ENCODE data around the gene NFIA.

NFIA gene

DNA sequence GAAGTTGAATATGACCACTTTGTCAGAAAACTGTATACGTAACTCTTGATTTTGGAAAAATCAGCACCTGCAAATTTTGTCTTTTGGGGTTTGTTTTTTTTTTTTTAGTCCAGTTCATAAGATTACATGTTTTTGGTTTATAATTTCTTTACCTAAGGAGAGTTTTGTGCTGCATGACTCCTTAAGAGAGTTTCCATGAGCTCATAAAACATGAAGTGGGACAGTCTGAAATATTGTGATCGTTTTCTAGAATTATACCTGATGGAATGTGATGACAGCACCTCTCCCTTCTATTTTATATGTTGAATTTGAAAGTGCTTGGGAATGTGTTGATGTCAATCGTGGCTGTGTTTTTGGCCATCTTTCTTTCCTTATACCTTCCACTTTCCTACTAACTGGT is 158.5 kb downstream of the NFIA start:
- DNase-seq = no peak

DNA sequence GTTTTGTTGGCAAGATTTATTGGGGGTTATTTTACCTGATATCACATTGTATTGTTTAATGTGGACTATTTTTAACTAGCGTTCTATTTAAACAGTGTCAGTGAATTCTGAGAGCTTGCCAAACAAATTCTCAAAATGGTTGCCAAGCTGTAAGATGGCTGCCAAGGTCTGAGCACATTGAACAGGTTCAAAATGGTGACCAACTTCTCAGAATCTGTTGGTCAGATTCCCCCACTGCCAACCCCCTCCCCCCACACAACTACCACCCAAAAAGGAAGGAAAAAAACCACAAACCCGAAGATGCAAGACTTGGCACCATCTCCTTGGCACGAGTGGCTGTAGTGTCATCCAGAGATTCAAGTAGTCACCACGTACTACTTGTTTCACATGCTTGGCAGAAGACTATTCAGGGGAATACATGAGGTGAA is 159.1 kb downstream of the NFIA start:
- peak in 17 of 51 donors; percentile 3 to 55 (median 28) for DNase-seq

DNA sequence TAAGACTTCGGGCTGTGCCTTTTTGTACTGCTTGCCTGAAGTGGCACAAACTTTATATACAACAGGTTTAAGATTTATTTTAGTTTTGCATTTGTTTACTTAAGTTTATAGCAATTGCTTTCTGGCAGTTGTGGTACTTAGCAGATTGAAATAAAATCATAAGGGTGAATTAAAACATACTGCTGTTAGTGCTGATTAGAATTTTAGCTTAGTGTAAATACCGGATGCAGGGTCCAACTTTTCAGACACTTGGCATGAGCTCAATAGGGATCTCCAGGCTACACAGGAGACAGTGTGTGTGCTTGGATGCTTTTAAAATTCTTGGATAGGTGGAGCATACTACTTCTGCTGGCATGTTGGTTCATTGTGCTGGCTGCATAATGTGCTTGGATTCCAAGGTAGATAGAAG is 159.6 kb downstream of the NFIA start:
- DNase-seq = no peak

DNA sequence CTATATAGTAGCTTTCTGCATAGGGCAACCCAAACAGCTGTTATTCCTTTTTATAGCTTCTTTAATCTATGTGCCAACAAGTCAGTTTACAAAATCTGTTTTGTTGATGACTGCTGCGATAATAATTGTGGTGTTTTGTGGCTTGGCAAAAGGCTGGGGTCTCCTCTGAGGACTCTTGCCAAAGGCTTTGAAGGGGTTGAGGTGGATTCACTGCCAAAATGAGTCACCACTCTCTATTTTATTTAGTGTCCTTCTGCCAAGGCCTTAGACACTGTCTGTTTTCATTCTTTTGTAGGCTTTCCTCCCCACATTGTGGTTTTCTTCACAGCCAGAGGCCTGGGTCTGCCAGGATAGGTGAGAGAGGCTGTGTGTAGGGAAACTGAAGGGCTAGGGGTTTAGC is 161.8 kb downstream of the NFIA start:
- DNase-seq = peak in 8 of 51 donors; percentile 14 to 64 (median 25)

DNA sequence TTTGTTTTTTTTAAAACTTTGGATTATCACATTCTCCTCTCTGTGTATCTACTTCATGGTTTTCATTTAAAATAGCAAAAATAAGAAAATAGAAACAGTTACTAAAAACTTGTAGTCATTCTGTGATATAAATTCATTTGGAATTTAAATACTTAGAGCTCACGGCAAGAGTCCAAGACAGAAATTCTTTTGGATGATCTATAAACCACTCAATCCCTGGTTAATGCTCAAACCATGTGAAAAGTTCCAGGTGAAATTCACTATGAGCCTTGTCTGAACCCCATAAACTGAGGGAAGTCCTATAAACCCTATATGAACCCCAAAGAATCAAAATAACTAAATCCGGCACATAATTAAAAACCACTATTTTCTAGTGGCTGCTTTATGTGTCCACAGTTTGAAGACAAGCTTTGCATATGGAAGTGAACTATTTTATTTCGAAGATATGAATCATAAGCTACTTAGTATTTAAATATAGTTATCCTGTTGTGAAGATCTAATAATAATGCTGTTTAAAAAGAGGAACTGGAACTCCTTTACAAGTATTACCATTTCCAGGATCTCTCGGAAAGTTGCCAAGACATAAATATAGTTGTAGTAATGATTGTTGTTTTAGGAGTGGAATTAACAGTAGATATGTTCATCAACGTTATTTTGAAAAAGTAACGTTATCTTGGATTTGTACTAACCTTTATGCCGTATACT is 163.5 kb downstream of the NFIA start:
- no peak for DNase-seq

DNA sequence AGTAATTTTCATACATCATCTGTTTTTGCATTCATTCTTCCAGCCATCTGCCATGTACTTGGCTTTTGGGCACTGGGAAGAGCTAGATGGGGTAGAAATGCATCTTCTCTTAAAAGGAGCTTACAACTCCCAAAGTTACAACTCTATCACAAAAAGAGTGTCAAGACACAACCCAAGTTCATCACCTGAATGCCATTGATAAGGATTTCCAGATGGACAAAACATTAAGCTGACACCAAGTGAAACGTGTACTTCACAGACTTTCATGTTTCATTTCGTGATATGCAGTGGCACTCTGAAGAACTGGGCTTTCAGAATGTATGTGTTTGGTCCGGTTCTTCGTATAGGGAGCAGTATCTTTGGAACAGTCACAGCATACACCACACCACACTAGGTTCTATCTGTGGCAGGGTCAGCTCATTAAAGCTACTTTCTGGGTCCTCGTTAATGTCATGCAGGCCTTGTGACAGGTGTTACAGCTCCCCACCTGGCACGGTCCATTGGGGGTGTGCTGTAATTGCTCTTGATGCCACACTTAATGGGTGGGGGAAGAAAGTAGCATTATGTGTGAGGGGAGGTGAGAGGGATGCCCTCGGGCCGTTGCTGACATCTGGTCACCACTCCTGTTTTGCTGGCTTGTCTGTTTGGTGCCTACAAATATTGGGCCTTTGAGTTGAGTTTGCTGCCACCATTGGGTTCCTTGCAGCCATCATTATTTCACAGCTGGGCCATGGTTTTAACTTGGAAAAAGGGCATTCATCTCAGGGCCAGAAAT is 164.9 kb downstream of the NFIA start:
- peak in 1 of 51 donors; percentile 22 for DNase-seq

DNA sequence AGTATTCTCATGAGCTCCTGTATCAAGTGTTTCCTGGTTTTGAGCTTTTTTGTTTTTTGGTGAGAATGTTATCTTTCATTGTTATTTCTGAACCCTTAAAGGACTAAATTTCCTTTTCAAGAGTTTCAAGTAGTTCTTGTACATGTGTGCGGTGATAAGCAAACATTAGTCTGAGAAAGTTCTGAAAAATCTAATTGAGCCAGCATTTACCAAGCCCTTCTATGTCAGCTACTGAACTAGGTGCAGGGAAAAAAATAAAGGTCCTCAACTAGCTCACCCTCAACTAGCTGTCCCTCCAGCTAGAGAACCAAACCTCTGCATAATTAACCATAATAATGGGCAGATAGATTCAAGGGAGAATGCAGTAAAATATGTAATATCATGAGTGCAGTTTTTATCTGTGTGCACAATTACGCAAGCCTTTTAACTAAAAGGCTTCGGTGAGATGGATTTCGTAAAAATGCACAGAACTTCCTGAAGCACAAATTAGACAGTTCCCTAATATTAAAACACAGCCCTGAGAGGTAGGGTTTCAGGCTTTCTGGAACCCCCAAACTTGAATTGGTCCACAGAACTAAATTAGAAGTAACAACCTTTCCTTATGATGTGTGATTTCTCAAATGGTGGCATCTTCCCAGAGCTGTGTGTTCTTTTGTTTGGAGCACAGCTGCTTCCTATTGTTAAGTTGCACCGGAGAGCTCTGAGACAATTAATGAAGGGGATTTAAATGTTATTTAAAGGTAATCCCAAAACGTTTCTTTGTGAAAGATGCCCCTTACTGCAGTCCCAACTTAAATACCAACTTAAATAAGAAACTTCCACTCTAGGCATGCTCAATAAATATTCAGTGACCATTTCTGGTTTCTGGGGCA is 165.8 kb downstream of the NFIA start:
- no peak for DNase-seq

DNA sequence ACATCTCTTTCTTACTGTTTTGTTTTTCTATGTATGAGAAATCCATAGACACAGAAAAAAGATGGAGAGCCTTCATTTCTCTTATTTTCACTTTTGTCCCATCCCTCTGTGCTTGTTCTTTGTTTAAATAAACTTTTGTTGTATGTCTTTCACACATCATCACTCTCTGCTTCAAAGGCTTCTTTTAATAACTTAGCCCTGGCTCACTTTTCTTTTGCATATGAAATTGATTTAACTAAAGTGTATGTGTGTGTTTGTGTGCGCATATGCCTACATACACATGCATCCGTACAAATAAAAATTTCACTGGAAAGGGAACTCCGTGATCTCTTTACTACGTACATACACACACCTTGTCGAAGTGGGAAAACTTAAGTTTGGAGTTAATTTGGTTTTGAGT is 168.6 kb downstream of the NFIA start:
- DNase-seq = no peak

DNA sequence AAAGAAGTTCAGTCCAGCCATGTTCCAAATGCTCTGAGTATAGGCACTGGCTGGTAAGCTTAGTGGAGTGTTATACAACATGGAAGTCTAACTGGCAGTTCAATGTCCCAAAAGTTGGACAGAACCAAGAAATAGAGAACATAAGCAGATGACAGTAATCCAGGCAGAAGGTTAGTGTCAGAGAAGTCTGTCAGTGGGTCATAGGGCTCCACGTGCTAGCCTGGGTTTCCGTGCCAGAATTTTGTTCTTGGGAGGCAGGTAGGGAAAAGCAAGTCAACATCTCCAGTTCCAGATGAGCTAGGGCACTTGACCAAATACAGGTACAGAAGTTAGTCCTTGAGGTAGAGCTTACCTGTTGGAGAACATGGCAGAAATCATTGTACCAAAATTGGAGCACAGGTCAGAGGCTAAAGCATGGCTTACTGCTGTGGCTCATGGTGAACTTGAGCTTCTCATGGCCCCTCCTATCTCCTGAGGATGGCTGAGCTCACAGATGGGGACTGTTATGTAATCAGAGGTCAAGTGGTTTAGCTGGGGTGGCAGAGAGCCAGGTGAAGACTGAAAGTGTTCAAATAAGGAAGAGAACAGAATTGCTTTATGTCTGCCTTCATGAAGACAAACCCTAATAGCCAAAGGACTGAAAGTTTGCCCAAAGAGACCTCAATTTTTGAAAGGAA is 170.8 kb downstream of the NFIA start:
- peak in 28 of 51 donors; percentile 11 to 71 (median 52) for DNase-seq

DNA sequence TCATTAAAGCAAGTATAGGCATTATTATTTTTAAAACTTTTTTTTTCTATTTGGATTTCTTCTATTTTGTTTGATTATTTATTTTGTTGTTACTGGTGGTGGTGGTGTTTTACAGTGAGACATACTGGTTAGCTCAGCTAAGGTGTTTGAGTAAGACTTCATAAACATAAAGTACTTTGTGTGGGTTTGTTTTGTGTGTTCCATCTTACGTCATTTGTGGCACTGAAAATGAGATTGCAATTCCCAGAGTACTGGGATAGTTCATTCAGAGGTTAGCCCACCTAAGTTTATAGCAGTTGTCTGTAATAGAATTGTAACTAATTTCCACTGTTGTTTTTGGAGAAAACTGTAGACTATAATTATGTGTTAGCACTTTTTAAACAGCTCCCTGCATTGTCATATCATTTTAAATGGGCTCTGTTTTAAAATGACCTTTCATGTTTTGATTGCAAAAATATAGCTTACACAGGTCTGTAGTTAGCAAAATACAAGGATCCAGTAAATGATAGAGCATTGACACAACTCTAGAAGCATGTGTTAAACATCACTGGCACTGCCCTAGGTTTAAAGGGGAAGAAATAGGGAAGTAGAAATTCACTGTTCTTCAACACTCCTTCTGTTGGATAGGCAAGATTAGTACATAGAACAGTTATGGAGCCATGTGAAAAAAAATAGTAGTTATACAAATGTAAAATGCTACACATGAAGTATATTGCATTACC is 171.7 kb downstream of the NFIA start:
- no peak for DNase-seq

DNA sequence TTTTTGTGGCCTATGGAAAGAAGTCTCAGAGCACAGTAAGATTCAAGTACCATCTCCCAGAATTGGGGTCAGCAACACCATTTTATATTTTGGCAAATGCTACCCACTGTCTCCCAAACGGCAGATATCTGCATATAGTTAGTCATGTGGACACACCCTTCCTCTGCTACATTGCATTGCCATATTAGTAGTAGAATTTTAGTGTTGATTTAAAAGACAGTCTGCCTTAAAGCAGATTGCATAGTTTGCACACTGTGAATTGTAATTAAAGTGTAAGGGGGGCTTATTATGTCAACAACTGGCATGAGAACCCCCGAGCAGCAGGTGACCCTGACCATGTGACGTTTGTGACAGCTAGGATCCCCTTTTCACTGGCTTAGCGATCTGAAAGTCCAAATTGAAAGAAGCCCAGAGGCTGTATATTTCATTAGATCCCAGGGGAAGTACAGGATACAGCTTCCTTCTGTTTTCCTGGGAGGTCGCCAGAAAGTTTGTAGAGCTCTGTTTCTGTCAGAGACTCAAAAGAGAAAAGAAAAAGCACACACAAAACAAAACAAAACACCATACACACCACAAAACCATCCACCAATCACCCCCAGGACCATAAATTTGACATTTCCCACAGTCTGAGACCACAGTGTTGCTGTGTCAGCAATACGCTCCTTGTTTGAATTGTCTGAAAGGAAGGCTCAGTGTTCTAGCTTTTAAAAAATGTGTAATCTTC is 172.4 kb downstream of the NFIA start:
- peak in 3 of 51 donors; percentile 24 to 47 (median 28) for DNase-seq

DNA sequence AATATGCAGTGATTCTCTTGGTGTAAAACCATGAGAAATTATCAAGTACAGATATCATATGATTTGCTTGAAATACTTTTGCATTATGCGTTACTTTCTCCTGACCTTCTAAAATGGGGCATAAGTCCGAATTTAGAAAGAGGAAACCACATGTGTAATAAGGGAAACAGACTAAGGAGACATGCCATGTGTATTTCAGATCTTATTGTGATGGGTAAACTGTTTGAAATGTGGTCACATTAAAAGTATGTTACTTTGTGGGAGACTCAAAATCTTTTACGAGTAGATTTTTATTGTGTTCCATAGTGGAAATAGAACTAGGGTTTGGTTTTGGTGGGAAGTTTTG is 173.0 kb downstream of the NFIA start:
- DNase-seq = peak in 1 of 51 donors; percentile 42

DNA sequence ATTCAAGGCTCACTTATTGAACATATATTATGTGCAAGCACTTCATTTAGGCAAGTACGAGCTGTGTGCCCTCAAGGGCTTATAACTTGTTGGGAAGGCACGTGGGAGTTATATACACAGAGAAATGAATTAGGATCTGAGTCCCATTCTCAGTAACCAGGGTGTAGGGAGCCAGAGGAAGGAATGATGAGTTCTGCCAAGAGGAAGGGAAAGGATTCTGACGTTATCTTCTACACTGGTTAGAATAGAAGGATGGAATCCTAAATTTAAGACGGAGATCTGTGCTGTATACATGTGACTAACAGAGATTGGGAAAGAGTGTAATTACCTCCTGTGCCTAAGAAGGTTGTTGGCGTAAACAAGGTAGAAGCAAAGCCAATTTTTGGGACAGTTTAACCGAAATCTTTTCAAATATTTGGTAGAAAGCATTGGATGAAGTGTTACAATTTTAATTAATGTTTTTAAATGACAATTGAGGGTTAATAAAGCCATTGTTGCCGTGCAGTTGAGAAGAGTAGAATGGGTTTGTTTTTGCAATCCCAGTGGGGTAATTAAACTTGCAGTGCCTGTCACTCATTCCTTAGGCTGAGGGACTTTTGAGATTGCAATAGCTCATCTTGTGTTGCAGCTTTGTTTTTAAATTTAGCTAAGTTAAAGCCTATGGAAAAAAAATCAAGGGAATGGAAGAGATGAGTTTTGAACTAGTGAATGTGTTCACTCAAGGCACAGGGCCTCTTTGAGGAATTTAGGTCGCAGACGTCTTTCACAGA is 177.2 kb downstream of the NFIA start:
- DNase-seq = no peak

DNA sequence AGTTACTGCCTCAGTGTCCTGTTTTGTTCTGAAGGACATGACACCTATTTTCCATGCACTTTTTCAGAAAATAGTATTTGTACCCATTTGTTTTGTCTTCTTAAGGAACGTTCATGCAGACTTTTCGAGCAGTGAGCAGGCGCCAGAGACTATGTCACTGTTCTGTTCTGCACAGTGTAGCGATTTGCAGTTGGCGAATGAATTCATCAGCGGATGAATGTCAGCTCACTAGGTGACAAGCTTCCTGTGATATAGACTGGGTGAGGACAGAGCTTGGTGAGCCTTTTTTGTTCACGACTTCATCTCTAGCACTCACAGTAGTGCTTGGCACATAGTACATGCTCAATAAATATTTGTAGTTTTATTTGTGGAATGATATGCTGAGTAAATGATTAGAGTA is 177.8 kb downstream of the NFIA start:
- DNase-seq = no peak

DNA sequence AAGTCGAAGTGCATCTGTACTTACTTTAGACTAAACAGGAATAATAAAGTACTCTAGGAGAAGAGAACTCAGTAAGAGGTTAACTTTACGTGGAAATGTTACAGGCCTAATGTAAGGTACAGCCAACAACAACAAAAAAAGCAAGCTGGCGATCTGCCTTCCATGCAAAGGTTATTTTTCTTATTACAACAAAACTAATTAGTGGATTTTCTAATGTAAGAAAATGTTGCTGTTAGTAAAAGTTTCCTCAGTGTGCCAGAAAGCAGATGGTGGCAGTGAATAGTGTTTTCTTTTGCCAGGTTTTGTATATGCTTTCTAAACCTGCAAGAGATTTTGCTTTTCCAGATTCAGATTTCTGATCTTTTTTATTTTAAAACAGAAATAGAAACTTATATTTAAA is 179.2 kb downstream of the NFIA start:
- no peak for DNase-seq

DNA sequence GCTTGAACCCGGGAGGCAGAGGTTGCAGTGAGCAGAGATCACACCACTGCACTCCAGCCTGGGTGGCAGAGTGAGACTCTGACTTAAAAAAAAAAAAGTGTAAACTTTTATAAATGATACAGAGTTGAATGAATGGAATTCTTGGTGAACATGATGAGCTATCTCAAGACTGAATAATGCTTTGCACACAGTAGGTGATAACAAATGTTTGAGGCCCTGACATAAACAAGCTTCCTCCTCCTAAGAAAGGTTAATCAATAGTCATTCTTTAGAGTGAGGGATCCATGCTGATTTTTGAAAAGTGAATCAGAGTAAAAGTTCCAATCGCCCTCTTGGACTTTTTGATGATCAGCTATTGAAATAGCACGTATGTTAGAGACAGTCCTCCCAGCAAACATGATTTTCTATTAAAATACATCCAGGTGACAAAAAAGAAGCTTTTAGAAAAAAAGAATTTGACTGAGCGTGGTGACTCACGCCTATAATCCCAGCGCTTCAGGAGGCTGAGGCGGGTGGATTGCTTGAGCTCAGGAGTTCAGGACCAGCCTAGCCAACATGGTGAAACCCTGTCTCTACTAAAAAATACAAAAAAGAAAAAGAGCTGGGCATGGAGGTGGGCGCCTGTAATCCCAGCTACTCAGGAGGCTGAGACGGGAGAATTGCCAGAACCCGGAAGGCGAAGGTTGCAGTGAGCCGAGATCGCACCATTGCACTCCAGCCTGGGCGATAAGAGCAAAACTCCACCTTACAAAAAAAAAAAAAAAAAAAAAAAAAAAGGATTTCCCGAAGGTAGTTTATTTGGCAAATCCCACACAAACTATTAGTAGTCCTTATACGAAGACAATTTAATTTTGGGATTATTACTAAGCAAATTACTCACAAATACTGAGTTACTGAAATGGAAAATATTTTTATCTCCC is 181.8 kb downstream of the NFIA start:
- no peak for DNase-seq

DNA sequence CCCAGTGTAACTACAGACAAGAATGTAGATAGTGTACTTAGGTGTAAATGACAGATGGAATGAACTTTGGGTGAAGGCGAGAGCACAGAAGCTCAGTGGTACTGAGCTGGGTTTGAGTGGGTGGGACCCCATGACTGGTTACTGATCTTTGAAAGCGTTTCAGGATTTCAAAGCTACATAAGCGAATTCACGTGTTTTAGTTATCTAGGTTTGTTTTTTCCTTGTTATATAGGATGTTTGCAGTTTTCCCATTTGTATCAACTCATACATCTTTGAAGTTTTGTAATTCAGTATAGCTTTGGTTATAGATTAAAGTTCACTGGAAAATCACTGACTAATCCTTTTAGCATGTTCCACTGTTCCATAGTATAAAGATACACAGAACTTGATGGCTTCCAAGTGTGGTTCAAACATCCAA is 182.5 kb downstream of the NFIA start:
- DNase-seq = no peak

DNA sequence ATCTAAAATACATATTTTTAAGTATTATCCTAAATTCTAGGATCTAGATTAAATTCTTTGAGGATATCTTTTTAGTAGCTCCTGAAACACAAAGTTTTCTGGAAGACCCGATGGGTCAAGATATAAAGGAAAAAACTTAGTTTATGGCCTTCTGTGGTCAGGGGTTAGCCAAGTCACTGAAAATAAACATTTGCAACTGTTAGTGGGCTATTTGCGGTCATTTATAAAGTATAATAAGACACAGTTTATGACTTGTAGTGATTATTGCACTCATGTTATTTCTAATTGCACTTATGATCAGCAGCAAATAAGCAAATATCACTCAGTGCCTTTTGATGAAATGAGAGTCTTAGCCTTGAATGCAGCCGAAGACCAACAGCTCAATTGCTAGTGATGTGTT is 183.3 kb downstream of the NFIA start:
- no peak for DNase-seq

Measured in hypothalamus (tissue), 51 donors.